Prostate gland (tissue), 2 donors: Measurements from ENCODE around the gene TFF2.

Experiments
- CTCF ChIP-seq, 4 experiments: fragments of 200-600 bp in 2 of 4; fragments of 450-650 bp in 2 of 4; sonication (generic) in 2 of 4; IDR thresholded peaks; 1 replicate in 3 of 4; 2 replicates in 1 of 4; pipeline ENCODE4 v1.5.1; 2016 to 2019; ENCODE audit warnings: antibody characterized with exemption in 4 of 4, mild to moderate bottlenecking in 2 of 4, moderate library complexity in 2 of 4
- POLR2A ChIP-seq: fragments of 450-650 bp; IDR thresholded peaks from one replicate; pipeline ENCODE4 v1.6.1; 2016; ENCODE audit warnings: antibody characterized with exemption, mild to moderate bottlenecking
- POLR2AphosphoS5 ChIP-seq: sonication (generic); formaldehyde crosslinking; IDR thresholded peaks from one replicate; pipeline ENCODE4 v1.6.1; 2017; ENCODE audit warnings: antibody characterized with exemption

- TF ChIP-seq CTCF (IDR thresholded peaks at IDR 0.05) (no peak), POLR2AphosphoS5 (no peak), POLR2A (no peak)
These were observed 32.7 kb downstream of the TFF2 start for GRCh38 chr21:42317826-42318746.
